HCT116 (cell line): ENCODE results near the gene CCDC70. TPM values are rescaled to one million over a fixed set of nuclear protein-coding genes. Genes with fewer than 3 reads are reported as not detected.

Experiments
- ATAC-seq: fragments of 200-7000 bp; cut with Tn5 transposase; 2 replicates; pipeline ENCODE4 v1.9.1; 2020; ENCODE audit warnings: mild to moderate bottlenecking, moderate library complexity
- BruUV-seq: library from RNA; stranded (reverse); fragments of 400-500 nt; replicated peaks from 2 replicates; lab custom pipeline; 2021; lab: Mats Ljungman, UMichigan
- CTCF ChIA-PET: fragments of 300-600 bp; sonication (Branson Sonifier 250); formaldehyde crosslinking; loops from one replicate; lab custom pipeline; 2021; ENCODE audit warnings: antibody characterized with exemption; lab: Charles Lee
- POLR2A ChIA-PET: fragments of 300-600, 350-600 bp; sonication (Branson Sonifier 250); formaldehyde crosslinking; loops from one replicate; lab custom pipeline; 2021; ENCODE audit warnings: antibody characterized with exemption; lab: Charles Lee
- RAD21 ChIA-PET, 2 experiments: fragments of 300-600 bp; sonication (Branson Sonifier 250); formaldehyde crosslinking; loops; one replicate each; lab custom pipeline; 2023; ENCODE audit warnings: low total read pairs in 2 of 2; ENCODE audit not compliant: uncharacterized antibody in 2 of 2, unreplicated experiment in 2 of 2, low non-redundant PET in 1 of 2; lab: Charles Lee
- DNase-seq: peaks from one replicate; pipeline ENCODE4 v3.0.0-alpha.2; 2010; ENCODE audit warnings: low read depth, low spot score
- H2AFZ ChIP-seq: fragments of 200-600 bp; shearing (Covaris generic), sonication (generic); 2 replicates; pipeline ENCODE4 v1.6.1; 2017; ENCODE audit warnings: low read depth, mixed run types, mixed read lengths, antibody characterized with exemption, low read length; ENCODE audit not compliant: poor library complexity, severe bottlenecking
- H3K27ac ChIP-seq: 2 replicates; pipeline ENCODE4 v1.5.1; 2012; ENCODE audit warnings: low read depth, low read length
- H3K27me3 ChIP-seq: fragments of 200-600 bp; sonication (generic); 2 replicates; pipeline ENCODE4 v1.6.1; 2016; ENCODE audit warnings: mixed run types, low read length, mixed read lengths; ENCODE audit not compliant: insufficient read depth
- H3K36me3 ChIP-seq, 2 experiments: fragments of 200-500 bp in 1 of 2; fragments of 200-600 bp in 1 of 2; sonication (Bioruptor generic) in 1 of 2; sonication (generic) in 1 of 2; 2 replicates each; pipeline versions ENCODE4 v1.5.1 to v1.6.1; 2014 to 2016; ENCODE audit warnings: low read length in 2 of 2, inconsistent platforms in 1 of 2, mixed read lengths in 1 of 2, mixed run types in 1 of 2; ENCODE audit not compliant: insufficient read depth in 2 of 2, control insufficient read depth in 1 of 2
- H3K4me1 ChIP-seq, 2 experiments: fragments of 200-600 bp in 1 of 2; sonication (generic) in 1 of 2; 2 replicates each; pipeline versions ENCODE4 v1.5.1 to v1.6.1; 2012 to 2017; ENCODE audit warnings: low read length in 2 of 2, inconsistent platforms in 1 of 2, mild to moderate bottlenecking in 1 of 2, mixed read lengths in 1 of 2, mixed run types in 1 of 2, moderate library complexity in 1 of 2; ENCODE audit not compliant: insufficient read depth in 2 of 2, control insufficient read depth in 1 of 2
- H3K4me2 ChIP-seq: fragments of 200-600 bp; sonication (generic); 2 replicates; pipeline ENCODE4 v1.6.1; 2017; ENCODE audit warnings: mixed run types, low read length, mixed read lengths
- H3K4me3 ChIP-seq, 2 experiments: fragments of 200-600 bp in 1 of 2; sonication (generic) in 1 of 2; replicated peaks in 1 of 2; 2 replicates each; pipeline ENCODE4 v1.5.1; 2011 to 2016; ENCODE audit warnings: low read length in 2 of 2, control low read depth in 1 of 2, low read depth in 1 of 2, mild to moderate bottlenecking in 1 of 2, mixed read lengths in 1 of 2, mixed run types in 1 of 2
- H3K79me2 ChIP-seq: fragments of 200-600 bp; sonication (generic); 2 replicates; pipeline ENCODE4 v1.6.1; 2017; ENCODE audit warnings: mild to moderate bottlenecking, mixed run types, low read length, moderate library complexity, mixed read lengths; ENCODE audit not compliant: insufficient read depth
- H3K9ac ChIP-seq: fragments of 200-600 bp; sonication (generic); 2 replicates; pipeline ENCODE4 v1.6.1; 2016; ENCODE audit warnings: low read length, mixed read lengths
- H3K9me2 ChIP-seq: fragments of 200-600 bp; sonication (generic), shearing (Covaris generic); 2 replicates; pipeline ENCODE4 v1.6.1; 2017; ENCODE audit warnings: mixed run types, mild to moderate bottlenecking, moderate library complexity; ENCODE audit not compliant: insufficient read depth
- H3K9me3 ChIP-seq, 2 experiments: fragments of 200-500 bp in 1 of 2; fragments of 200-600 bp in 1 of 2; sonication (Bioruptor generic) in 1 of 2; sonication (generic) in 1 of 2; 2 replicates each; pipeline ENCODE4 v1.6.1; 2014 to 2017; ENCODE audit warnings: low read length in 2 of 2, mixed read lengths in 2 of 2, inconsistent platforms in 1 of 2, low read depth in 1 of 2, mild to moderate bottlenecking in 1 of 2, mixed run types in 1 of 2, moderate library complexity in 1 of 2; ENCODE audit not compliant: control insufficient read depth in 1 of 2, insufficient read depth in 1 of 2
- H4K20me1 ChIP-seq: fragments of 200-600 bp; sonication (generic), shearing (Covaris generic); 2 replicates; pipeline ENCODE4 v1.6.1; 2017; ENCODE audit warnings: mixed run types, mild to moderate bottlenecking, moderate library complexity; ENCODE audit not compliant: insufficient read depth
- CEBPB ChIP-seq: IDR thresholded peaks from 2 replicates; pipeline ENCODE4 v1.6.1; 2012; ENCODE audit warnings: low read depth
- ELF1 ChIP-seq: IDR thresholded peaks from 2 replicates; pipeline ENCODE4 v1.6.1; 2012; ENCODE audit warnings: low read depth, borderline replicate concordance
- FOSL1 ChIP-seq: IDR thresholded peaks from 2 replicates; pipeline ENCODE4 v1.6.1; 2012; ENCODE audit warnings: low read depth
- JUND ChIP-seq: IDR thresholded peaks from 2 replicates; pipeline ENCODE4 v1.6.1; 2012
- RAD21 ChIP-seq: IDR thresholded peaks from 2 replicates; pipeline ENCODE4 v1.6.1; 2012; ENCODE audit warnings: low read depth, mild to moderate bottlenecking
- SIN3A ChIP-seq: IDR thresholded peaks from 2 replicates; pipeline ENCODE4 v1.6.1; 2012; ENCODE audit warnings: low read depth
- SRF ChIP-seq: IDR thresholded peaks from 2 replicates; pipeline ENCODE4 v1.6.1; 2012; ENCODE audit warnings: low read depth
- TCF7L2 ChIP-seq: IDR thresholded peaks from 2 replicates; pipeline ENCODE4 v1.7.0; 2011; ENCODE audit warnings: borderline replicate concordance, inconsistent platforms; ENCODE audit not compliant: insufficient read depth, insufficient read length; ENCODE audit errors: extremely low read depth
- ZNF274 ChIP-seq: fragments of 200-500 bp; sonication (Bioruptor generic); IDR thresholded peaks from 2 replicates; pipeline ENCODE4 v1.6.1; 2014; ENCODE audit warnings: mild to moderate bottlenecking, low read depth, low read length, inconsistent platforms
- intact Hi-C: fragments of 100-400 bp; cut with micrococcal nuclease; formaldehyde crosslinking; loops from 2 replicates; pipeline ENCODE4 v1.10.0; 2022
- total RNA-seq: library from RNA; stranded (reverse); gene quantifications from one replicate; pipeline ENCODE4 v1.2.1, GENCODE V29; 2021; ENCODE audit not compliant: unreplicated experiment
- TF ChIP-seq, protein P1 (sequence below): IDR thresholded peaks from 2 replicates; pipeline ENCODE4 v1.6.1; 2012; ENCODE audit warnings: low read depth
- TF ChIP-seq, protein P2 (sequence below): IDR thresholded peaks from 2 replicates; pipeline ENCODE4 v1.6.1; 2012
- TF ChIP-seq, protein P3 (sequence below): IDR thresholded peaks from 2 replicates; pipeline ENCODE4 v1.6.1; 2011; ENCODE audit warnings: mild to moderate bottlenecking, low read length, moderate library complexity; ENCODE audit not compliant: insufficient replicate concordance; ENCODE audit errors: extremely low read depth

Gene CCDC70
- total RNA-seq, 1 experiment from 2014 or later, result not detected

DNA sequence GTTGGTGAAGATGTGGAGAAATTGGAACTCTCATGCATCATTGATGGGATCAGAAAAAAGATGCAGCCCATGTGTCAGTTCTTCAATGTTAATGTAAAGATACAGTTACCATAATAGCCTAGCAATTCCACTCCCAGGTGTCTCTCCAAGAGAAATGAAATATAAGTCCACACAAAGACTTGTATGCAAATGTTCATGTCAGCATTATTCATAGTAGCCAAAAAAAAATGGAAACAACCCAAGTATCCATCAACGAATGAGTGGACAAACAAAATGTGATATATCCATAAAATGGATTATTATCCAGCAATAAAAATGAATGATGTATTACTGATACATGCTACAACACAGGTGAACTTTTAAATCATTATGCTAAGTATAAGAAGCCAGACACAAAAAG, 38.7 kb downstream of the CCDC70 start:
- H3K9ac ChIP-seq, result no peak overlapping the region
- no peaks in the 10 kb centered on the region for H4K20me1 ChIP-seq
- no peaks in the 10 kb centered on the region for H3K4me1 ChIP-seq
- H3K27ac ChIP-seq, result no peak overlapping the region
- H3K4me3 ChIP-seq, result no peak overlapping the region
- no peaks in the 10 kb centered on the region for H3K79me2 ChIP-seq
- POLR2A ChIA-PET, result no interaction called here
- H3K36me3 ChIP-seq, result no peaks in the 10 kb centered on the region
- intact Hi-C loops, result no loop called here
- H3K4me2 ChIP-seq, result no peak overlapping the region
- no peaks in the 10 kb centered on the region for H3K9me2 ChIP-seq
- no TSS peak for BruUV-seq
- RAD21 ChIA-PET, result no interaction called here
- CTCF ChIA-PET, result no interaction called here
- H3K27me3 ChIP-seq, result 0 out of 2 replicates have a peak, but pooled peaks cover 2% of the 10 kb centered on the region
- DNase-seq (no peak), ATAC-seq (no peak)
- no peaks in the 10 kb centered on the region for H3K9me3 ChIP-seq
- no peak overlapping the region for H2AFZ ChIP-seq
- TF ChIP-seq ELF1 (no peak), SRF (no peak), FOSL1 (no peak), ZNF274 (no peak), TCF7L2 (no peak), SIN3A (no peak), RAD21 (no peak), CEBPB (no peak), JUND (no peak)
- TF ChIP-seq, protein P1, sequence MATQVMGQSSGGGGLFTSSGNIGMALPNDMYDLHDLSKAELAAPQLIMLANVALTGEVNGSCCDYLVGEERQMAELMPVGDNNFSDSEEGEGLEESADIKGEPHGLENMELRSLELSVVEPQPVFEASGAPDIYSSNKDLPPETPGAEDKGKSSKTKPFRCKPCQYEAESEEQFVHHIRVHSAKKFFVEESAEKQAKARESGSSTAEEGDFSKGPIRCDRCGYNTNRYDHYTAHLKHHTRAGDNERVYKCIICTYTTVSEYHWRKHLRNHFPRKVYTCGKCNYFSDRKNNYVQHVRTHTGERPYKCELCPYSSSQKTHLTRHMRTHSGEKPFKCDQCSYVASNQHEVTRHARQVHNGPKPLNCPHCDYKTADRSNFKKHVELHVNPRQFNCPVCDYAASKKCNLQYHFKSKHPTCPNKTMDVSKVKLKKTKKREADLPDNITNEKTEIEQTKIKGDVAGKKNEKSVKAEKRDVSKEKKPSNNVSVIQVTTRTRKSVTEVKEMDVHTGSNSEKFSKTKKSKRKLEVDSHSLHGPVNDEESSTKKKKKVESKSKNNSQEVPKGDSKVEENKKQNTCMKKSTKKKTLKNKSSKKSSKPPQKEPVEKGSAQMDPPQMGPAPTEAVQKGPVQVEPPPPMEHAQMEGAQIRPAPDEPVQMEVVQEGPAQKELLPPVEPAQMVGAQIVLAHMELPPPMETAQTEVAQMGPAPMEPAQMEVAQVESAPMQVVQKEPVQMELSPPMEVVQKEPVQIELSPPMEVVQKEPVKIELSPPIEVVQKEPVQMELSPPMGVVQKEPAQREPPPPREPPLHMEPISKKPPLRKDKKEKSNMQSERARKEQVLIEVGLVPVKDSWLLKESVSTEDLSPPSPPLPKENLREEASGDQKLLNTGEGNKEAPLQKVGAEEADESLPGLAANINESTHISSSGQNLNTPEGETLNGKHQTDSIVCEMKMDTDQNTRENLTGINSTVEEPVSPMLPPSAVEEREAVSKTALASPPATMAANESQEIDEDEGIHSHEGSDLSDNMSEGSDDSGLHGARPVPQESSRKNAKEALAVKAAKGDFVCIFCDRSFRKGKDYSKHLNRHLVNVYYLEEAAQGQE, result no peak
- TF ChIP-seq, protein P2, sequence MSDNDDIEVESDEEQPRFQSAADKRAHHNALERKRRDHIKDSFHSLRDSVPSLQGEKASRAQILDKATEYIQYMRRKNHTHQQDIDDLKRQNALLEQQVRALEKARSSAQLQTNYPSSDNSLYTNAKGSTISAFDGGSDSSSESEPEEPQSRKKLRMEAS, result no peak
- TF ChIP-seq, protein P3, sequence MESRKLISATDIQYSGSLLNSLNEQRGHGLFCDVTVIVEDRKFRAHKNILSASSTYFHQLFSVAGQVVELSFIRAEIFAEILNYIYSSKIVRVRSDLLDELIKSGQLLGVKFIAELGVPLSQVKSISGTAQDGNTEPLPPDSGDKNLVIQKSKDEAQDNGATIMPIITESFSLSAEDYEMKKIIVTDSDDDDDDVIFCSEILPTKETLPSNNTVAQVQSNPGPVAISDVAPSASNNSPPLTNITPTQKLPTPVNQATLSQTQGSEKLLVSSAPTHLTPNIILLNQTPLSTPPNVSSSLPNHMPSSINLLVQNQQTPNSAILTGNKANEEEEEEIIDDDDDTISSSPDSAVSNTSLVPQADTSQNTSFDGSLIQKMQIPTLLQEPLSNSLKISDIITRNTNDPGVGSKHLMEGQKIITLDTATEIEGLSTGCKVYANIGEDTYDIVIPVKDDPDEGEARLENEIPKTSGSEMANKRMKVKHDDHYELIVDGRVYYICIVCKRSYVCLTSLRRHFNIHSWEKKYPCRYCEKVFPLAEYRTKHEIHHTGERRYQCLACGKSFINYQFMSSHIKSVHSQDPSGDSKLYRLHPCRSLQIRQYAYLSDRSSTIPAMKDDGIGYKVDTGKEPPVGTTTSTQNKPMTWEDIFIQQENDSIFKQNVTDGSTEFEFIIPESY, result no peak
- TF ChIP-seq, all 23 proteins: peak for 0
